Left lung (tissue), 10 donors: ENCODE data around the gene ZNF683. TPM values are rescaled to one million over a fixed set of nuclear protein-coding genes. Genes with fewer than 3 reads are reported as not detected.
A peak's percentile ranks its signal among the peaks of the same experiment; 100 is the strongest.
"Not testable (repeated sequence)": the region's sequence is repeated elsewhere in the genome, so short reads cannot be mapped to it uniquely, and the experiment has no call there.

Experiments
- ATAC-seq: fragments of 200-7000 bp; cut with Tn5 transposase; one replicate; pipeline ENCODE4 v1.9.1; 2020; ENCODE audit warnings: moderate library complexity
- DNase-seq, 4 donors: peaks; one replicate each; pipeline ENCODE4 v3.0.0-alpha.2; 2013 to 2020
- H3K27ac ChIP-seq, 2 donors: fragments of 200-600 bp; sonication (generic) in 1 of 2; one replicate each; pipeline versions ENCODE4 v1.5.0 to v1.8.0; 2020 to 2021
- H3K27me3 ChIP-seq, 2 donors: fragments of 200-600 bp; sonication (generic) in 1 of 2; one replicate each; pipeline versions ENCODE4 v1.5.0 to v1.8.0; 2020 to 2021
- H3K36me3 ChIP-seq, 2 donors: fragments of 200-600 bp; sonication (generic) in 1 of 2; one replicate each; pipeline versions ENCODE4 v1.5.0 to v1.8.0; 2020 to 2021
- H3K4me1 ChIP-seq, 2 donors: fragments of 200-600 bp; one replicate each; pipeline ENCODE4 v1.8.0; 2021
- H3K4me3 ChIP-seq, 2 donors: fragments of 200-600 bp; sonication (generic) in 1 of 2; one replicate each; pipeline versions ENCODE4 v1.5.0 to v1.8.0; 2020 to 2021; ENCODE audit warnings: mild to moderate bottlenecking in 1 of 2
- H3K9me3 ChIP-seq, 2 donors: fragments of 200-600 bp; sonication (generic) in 1 of 2; one replicate each; pipeline versions ENCODE4 v1.5.0 to v1.8.0; 2020 to 2021
- intact Hi-C, 2 donors: fragments of 100-400 bp; cut with DNase I; formaldehyde crosslinking; loops; one replicate each; pipeline versions ENCODE4 v1.11.2 to v1.14.2; 2022
- polyA plus RNA-seq, 6 donors: library from polyadenylated mRNA; unstranded; fragments of 120-200 nt; gene quantifications; one replicate each; pipeline ENCODE4 v1.2.1, GENCODE V29; 2013; ENCODE audit not compliant: insufficient read length in 6 of 6
- total RNA-seq, 2 donors: library from RNA; stranded (reverse); fragmentation: NEBNext Ultra II Directional; extraction: Animal tissue kit (Norgen Biotek cat#: 25700); gene quantifications; one replicate each; pipeline ENCODE4 v1.2.1, GENCODE V29; 2021
- TF ChIP-seq, protein P1 (sequence below), 2 donors: fragments of 200-600 bp; sonication (generic) in 1 of 2; IDR thresholded peaks; one replicate each; pipeline versions ENCODE4 v1.5.0 to v1.8.0; 2021; ENCODE audit warnings: antibody characterized with exemption in 2 of 2
- donor health status: DM: no; HTN: yes; CAD: no.
- donor health status: DM: no; HTN: no; CAD: no.

ZNF683 gene
- total and polyA plus RNA-seq, 8 donors, result 0.09 to 0.86 (median 0.21) TPM; not detected in 1

DNA sequence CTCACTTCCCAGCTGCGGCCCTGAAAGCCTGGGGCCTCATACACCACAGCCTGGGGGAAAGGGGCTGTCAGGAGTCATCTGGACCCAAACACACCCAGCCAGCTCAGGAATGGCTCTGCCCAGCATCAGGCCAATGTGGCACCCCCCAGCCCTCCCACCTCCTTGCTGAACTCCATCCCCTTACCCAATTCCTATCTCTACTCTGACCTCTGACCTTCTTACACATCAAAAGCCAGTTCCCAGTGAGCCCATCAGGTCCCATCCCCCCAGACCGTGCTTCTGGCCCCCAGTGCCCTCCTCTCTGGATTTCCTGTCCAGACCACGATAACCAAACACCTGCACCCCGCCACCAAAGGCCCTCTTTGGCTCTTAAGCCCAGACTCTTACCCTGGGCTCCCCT, 34.9 kb downstream of the ZNF683 start:
- peaks cover 10 to 44% of the 10 kb centered on the region in 2 donors for H3K27me3 ChIP-seq
- peaks cover 11 to 26% of the 10 kb centered on the region in 2 donors for H3K4me1 ChIP-seq
- no peak for ATAC-seq
- intact Hi-C loops, result no loop called here
- no peak for DNase-seq
- TF ChIP-seq, protein P1, sequence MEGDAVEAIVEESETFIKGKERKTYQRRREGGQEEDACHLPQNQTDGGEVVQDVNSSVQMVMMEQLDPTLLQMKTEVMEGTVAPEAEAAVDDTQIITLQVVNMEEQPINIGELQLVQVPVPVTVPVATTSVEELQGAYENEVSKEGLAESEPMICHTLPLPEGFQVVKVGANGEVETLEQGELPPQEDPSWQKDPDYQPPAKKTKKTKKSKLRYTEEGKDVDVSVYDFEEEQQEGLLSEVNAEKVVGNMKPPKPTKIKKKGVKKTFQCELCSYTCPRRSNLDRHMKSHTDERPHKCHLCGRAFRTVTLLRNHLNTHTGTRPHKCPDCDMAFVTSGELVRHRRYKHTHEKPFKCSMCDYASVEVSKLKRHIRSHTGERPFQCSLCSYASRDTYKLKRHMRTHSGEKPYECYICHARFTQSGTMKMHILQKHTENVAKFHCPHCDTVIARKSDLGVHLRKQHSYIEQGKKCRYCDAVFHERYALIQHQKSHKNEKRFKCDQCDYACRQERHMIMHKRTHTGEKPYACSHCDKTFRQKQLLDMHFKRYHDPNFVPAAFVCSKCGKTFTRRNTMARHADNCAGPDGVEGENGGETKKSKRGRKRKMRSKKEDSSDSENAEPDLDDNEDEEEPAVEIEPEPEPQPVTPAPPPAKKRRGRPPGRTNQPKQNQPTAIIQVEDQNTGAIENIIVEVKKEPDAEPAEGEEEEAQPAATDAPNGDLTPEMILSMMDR (IDR thresholded peaks at IDR 0.05), result no peak
- H3K36me3 ChIP-seq, result no peaks in the 10 kb centered on the region
- H3K4me3 ChIP-seq, result no peak overlapping the region
- no peak overlapping the region for H3K27ac ChIP-seq
- no peaks in the 10 kb centered on the region for H3K9me3 ChIP-seq

GRCh38 chr1:26337206-26337535, 35.4 kb downstream of the ZNF683 start:
- Histone ChIP-seq H3K27ac (no peak overlapping the region), H3K36me3 (no peaks in the 10 kb centered on the region), H3K4me1 (peaks cover 11 to 26% of the 10 kb centered on the region in 2 donors), H3K4me3 (no peak overlapping the region), H3K9me3 (no peaks in the 10 kb centered on the region), H3K27me3 (peaks cover 10 to 48% of the 10 kb centered on the region in 2 donors)
- no peak for ATAC-seq
- intact Hi-C loops, result no loop called here
- DNase-seq, result no peak
- TF ChIP-seq, protein P1 (IDR thresholded peaks at IDR 0.05), result no peak

DNA sequence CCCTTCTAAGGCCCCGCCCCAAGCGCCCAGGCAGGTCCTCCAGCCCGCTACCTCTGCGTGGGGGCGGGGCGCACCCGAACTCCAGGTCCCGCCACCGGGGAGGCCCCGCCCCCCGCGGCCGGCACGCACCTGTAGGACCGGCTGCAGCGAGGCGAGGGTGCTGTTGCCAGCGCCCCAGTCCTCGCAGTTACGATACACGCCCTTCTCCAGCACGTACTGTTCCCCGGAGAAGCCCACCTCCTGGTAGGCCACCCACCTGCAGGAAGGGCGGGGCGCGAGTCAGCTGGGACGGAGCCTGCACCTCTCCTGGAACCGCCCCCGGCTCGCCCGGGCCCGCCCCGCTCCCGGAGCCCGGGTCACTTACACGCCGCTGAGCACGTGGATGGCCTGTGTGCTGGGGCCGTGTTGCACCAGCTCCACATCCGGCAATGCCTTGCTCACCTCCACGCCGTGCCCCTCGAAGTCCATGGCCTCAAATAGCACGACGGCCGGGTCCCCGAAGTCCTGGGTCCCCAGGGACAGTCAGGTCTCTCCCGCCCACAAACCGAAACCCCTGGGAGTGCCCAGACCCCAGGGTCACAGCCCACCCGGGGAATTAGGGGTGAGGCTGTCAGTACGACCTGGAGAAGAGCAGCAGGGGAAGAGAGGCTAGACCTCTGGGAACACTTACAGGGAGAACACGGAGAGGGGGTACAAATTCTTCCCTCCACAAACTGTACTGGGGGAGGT, 35.9 kb downstream of the ZNF683 start:
- Histone ChIP-seq H3K27me3 (peaks cover 10 to 48% of the 10 kb centered on the region in 2 donors), H3K4me1 (peaks cover 11 to 26% of the 10 kb centered on the region in 2 donors), H3K36me3 (no peaks in the 10 kb centered on the region), H3K27ac (peak overlapping the region in 1 of 2 donors; percentile 8), H3K9me3 (no peaks in the 10 kb centered on the region), H3K4me3 (peak overlapping the region; percentile 38 to 57)
- peak; percentile 49 to 98 (median 84) for DNase-seq
- TF ChIP-seq, protein P1 (IDR thresholded peaks at IDR 0.05), result no peak
- ATAC-seq, result peak; percentile 99
- intact Hi-C loops, result no loop called here

DNA sequence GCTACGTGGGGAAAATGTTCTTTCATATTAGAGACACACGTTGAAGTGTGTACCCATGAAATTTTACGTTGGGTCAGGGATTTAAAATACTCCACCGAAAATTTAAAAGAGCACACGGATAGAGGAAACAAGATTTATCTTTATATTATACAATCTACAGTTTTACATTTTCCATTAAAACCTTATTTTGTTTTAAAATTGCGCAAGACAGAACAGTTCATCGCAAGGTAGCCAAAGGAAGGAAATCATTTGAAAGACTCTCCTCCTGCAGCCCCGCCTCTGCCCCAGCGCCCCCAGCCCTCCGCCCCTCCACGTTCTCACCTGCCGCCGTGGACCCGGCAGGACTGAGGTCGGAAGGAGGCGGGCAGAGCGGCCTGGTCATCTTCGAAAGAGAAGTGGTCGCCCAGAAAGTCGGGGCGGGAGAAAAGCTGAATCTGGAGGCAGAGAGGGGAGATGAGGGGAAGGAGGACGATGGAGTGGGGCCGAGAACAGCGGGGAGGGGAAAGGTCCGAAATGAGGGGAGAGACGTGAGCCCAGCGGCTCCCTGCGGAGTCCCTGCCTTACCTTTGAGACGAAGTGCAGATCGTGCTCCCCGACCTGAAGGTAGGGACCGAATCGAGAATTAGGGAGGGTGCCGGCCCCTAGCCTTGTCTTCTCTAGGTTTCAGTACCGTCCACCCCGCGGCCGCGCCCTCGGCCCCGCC, 36.6 kb downstream of the ZNF683 start:
- DNase-seq, result peak in 1 of 4 donors; percentile 79
- peaks cover 10 to 49% of the 10 kb centered on the region in 2 donors for H3K27me3 ChIP-seq
- H3K4me1 ChIP-seq, result peaks cover 11 to 26% of the 10 kb centered on the region in 2 donors
- ATAC-seq, result peak; percentile 29
- intact Hi-C loops, result no loop called here
- TF ChIP-seq, protein P1 (IDR thresholded peaks at IDR 0.05), result no peak
- H3K36me3 ChIP-seq, result no peaks in the 10 kb centered on the region
- H3K9me3 ChIP-seq, result no peaks in the 10 kb centered on the region
- H3K27ac ChIP-seq, result peak overlapping the region in 1 of 2 donors; percentile 8
- H3K4me3 ChIP-seq, result peak overlapping the region; percentile 38 to 57

DNA sequence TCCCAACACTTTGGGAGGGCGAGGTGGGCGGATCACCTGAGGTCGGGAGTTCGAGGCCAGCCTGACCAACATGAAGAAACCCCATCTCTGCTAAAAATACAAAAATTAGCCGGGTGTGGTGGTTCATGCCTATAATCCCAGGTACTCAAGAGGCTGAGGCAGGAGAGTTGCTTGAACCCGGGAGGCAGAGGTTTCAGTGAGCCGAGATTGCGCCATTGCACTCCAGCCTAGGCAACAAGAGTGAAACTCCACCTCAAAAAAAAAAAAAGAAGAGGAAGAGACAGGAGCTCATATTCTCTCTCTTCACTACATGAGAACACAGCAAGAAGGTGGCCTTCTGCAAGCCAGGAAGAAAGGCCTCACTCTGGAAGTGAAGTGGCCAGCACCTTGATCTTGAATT, 39.2 kb downstream of the ZNF683 start:
- H3K9me3 ChIP-seq, H3K36me3 ChIP-seq, H3K4me3 ChIP-seq, intact Hi-C loops, ATAC-seq, DNase-seq, H3K27ac ChIP-seq: not testable (repeated sequence)
- H3K4me1 ChIP-seq, result peaks cover 11 to 26% of the 10 kb centered on the region in 2 donors
- H3K27me3 ChIP-seq, result peaks cover 10 to 55% of the 10 kb centered on the region in 2 donors
